ENCODE measurements around the gene ATP6V1F.

The ATP6V1F gene

DNA sequence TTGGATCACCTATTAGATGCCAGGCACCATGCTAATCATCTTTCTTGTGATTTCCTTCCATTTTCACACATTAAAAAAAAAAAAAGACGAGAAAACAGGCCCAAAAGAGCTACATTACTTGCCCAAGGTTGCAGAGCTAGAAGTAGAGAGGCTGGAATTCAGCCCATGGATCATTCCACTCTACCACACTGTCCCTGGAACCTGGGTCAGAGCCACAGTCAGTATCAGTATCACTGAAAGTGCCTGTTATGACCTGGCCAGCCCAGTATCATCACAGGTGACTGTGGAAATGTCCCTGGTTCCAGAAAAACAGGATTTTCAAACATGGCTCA, 35.8 kb upstream of the ATP6V1F start:
- DNase-seq (ENCODE audit: low spot score), result no peak
- ChIA-PET POLR2A (ENCODE audit: low non-redundant PET) (no interaction called here), CTCF (no interaction called here)
- TF ChIP-seq, protein P1, sequence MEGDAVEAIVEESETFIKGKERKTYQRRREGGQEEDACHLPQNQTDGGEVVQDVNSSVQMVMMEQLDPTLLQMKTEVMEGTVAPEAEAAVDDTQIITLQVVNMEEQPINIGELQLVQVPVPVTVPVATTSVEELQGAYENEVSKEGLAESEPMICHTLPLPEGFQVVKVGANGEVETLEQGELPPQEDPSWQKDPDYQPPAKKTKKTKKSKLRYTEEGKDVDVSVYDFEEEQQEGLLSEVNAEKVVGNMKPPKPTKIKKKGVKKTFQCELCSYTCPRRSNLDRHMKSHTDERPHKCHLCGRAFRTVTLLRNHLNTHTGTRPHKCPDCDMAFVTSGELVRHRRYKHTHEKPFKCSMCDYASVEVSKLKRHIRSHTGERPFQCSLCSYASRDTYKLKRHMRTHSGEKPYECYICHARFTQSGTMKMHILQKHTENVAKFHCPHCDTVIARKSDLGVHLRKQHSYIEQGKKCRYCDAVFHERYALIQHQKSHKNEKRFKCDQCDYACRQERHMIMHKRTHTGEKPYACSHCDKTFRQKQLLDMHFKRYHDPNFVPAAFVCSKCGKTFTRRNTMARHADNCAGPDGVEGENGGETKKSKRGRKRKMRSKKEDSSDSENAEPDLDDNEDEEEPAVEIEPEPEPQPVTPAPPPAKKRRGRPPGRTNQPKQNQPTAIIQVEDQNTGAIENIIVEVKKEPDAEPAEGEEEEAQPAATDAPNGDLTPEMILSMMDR (conservative IDR thresholded peaks at IDR 0.05; ENCODE audit: low read depth), result no peak
- no peak overlapping the region for H3K27ac ChIP-seq

DNA sequence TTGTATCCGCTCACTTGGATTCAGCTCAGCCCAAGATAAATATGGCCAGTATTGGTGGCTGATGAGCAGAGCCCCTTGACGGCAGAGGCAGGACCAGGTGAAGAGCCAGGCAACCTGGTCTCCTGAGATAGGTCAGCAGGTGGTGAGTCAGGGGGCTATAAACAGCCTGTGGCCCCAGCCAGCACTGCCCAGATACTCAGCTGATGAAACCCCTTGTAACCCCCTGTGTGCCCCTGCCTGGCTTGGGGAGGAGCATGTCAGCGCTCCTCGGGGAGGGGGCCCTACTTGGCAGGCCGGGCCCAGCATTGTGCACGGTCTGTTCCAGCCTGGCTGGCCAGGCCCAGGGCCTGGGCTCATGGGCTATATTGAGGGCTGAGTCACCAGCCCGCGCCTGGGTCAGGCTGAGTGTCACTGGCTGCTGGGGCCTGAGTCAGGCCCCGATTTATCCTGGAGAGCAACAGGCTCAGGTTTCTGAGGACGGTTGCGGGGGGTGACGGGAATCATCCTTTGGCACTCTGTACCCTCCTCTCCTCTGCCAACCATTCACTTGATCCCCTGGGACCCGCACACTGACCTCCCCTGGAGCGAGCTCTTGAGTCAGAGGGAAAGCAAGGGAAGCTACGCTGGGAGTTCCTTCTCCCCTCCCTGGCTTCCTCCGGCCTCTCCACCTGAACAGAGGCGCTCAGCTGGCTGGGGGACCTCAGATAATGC, 35.3 kb upstream of the ATP6V1F start:
- no peak for DNase-seq (ENCODE audit: low spot score)
- ChIA-PET CTCF (interaction anchor here (0.7 kb wide), 1 partner anchor 10 kb away, joined by 3 read pairs; no protein-coding TSS in a partner anchor), POLR2A (ENCODE audit: low non-redundant PET) (no interaction called here)
- no peak overlapping the region for H3K27ac ChIP-seq
- TF ChIP-seq, protein P1 (conservative IDR thresholded peaks at IDR 0.05; ENCODE audit: low read depth), result no peak

DNA sequence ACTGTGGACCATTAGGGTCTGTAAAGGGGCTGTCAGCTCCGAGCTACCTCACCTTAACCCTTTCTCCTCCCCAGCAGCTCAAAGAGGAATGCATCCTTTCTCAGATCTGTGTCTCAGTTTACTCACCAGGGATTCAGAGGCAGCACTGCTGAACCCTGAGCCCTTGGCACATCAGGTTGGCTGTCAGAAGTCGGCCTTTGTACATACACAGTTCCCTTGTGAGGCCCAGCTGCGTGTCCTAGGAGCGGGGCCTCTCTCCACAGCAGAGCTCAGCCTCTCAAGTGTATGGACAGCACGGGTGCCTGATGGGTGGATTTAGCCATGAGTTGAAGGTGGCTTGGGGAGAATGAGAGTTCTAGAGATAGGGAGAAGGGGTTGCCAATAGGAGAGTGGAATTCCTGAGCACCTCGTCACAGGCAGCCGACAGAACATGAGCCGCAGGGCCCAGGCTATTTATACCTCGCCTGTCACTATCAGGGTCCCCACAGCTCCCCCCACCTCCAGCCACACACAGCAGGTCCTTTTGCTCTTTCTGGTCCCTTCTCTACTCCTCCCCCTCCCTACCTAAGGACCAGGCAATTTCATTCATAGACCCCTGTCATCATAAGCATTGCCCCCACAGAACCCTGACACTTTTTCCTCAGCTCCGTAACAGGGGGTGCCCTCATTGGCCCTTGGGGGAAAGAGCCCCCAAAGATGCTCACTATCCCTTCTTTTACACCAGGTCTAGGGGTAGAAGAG, 34.5 kb upstream of the ATP6V1F start:
- TF ChIP-seq, protein P1 (conservative IDR thresholded peaks at IDR 0.05; ENCODE audit: low read depth), result no peak
- ChIA-PET POLR2A (ENCODE audit: low non-redundant PET) (no interaction called here), CTCF (interaction anchor here (0.6 to 1.0 kb wide), 3 partner anchors 9 to 56 kb away, joined by 3 to 5 read pairs (median 3); no protein-coding TSS in a partner anchor)
- no peak for DNase-seq (ENCODE audit: low spot score)
- no peak overlapping the region for H3K27ac ChIP-seq

DNA sequence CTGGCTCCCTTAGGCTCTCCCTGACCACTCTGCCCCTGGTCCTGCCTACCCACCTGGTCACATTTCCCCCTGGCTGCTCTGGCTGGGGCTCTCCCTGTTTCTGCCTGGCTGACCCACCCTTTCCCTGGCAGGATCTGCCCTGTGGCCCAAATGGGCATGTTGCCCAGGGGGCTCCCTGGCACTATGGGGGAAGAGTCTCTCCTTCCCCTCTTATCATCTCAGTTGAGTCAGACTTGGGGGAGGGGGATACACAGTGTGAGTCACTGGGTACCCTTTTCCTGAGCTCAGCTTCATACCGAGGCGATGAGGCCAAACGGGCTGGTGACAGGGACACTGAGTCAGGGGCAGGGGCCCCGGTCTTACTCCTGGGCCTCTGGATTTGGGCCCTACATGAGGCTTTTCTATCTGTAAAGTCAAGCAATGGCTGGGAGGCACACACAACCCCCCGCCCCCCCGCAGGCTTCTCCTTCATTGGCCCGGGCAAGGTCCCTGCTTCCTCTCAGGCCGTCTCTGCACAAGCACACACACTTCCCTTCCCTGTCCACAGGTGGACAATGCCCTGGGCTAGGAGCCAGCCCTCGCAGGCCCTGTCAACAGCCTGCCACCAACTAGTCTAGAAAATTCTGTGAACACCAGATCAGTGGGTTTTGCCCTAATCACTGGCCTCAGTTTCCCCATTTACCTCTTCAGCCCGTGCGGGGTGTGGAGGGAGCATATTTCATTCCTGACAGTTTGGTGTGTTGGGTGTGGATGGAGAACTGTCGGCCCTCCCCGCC, 33.1 kb upstream of the ATP6V1F start:
- POLR2A ChIA-PET (ENCODE audit: low non-redundant PET), result no interaction called here

DNA sequence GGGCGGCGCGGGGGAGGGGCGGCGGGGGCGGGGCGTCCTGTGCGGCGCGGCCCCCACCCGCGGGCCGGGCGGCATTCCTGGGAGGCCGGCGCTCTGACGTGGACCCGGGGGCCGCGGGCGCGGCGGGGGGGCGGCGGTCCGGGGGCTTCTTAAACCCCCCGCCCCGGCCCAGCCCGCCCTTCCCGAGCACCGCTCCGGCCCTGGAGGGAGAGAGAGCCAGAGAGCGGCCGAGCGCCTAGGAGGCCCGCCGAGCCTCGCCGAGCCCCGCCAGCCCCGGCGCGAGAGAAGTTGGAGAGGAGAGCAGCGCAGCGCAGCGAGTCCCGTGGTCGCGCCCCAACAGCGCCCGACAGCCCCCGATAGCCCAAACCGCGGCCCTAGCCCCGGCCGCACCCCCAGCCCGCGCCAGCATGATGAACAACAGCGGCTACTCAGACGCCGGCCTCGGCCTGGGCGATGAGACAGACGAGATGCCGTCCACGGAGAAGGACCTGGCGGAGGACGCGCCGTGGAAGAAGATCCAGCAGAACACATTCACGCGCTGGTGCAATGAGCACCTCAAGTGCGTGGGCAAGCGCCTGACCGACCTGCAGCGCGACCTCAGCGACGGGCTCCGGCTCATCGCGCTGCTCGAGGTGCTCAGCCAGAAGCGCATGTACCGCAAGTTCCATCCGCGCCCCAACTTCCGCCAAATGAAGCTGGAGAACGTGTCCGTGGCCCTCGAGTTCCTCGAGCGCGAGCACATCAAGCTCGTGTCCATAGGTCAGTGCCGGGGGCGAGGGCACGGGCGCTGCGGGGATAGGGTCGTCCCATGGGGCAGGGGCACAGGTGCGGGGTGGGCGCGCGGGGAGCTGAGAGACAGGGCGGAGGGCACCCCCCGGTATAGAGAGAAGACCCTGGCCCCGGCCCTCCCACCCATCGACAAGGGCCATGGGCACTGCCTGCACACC, 32.2 kb upstream of the ATP6V1F start, which contains the start of gene FLNC:
Gene FLNC (plus strand): TSS at position 176 of the 947 bp plus-strand sequence. CDS start 232 bp downstream, at position 408.
- POLR2A ChIA-PET (ENCODE audit: low non-redundant PET), result no interaction called here
- TF ChIP-seq, protein P1 (conservative IDR thresholded peaks at IDR 0.05; ENCODE audit: low read depth), result no peak
- H3K27ac ChIP-seq, result no peak within 1 kb of the TSS
- CTCF ChIA-PET, result no interaction called here
- DNase-seq (ENCODE audit: low spot score), result no peak

More for the DNA sequence above, 33.1 kb upstream of the ATP6V1F start:
- no peak overlapping the region for H3K27ac ChIP-seq
- TF ChIP-seq, protein P1 (conservative IDR thresholded peaks at IDR 0.05; ENCODE audit: low read depth), result no peak
- CTCF ChIA-PET, result interaction anchor here (0.8 kb wide), 1 partner anchor 483 kb away, joined by 5 read pairs; no protein-coding TSS in a partner anchor
- DNase-seq (ENCODE audit: low spot score), result no peak

Measured in RWPE1 (cell line).